Gastrocnemius medialis (tissue), 4 donors: Measurements from ENCODE around the gene GRIK2.

ENCODE experiments used
- POLR2A ChIP-seq, 2 donors: fragments of 450-650 bp; IDR thresholded peaks; one replicate each; pipeline ENCODE4 v1.6.1; 2017; ENCODE audit warnings: antibody characterized with exemption in 2 of 2, mild to moderate bottlenecking in 2 of 2, moderate library complexity in 2 of 2
- TF ChIP-seq, protein P1 (sequence below), 5 experiments: fragments of 450-650 bp in 3 of 5; fragments of 200-600 bp in 2 of 5; sonication (generic) in 2 of 5; IDR thresholded peaks in 4 of 5; conservative IDR thresholded peaks in 1 of 5; 1 replicate in 4 of 5; 2 replicates in 1 of 5; pipeline ENCODE4 v1.5.1; 2016 to 2019; ENCODE audit warnings: antibody characterized with exemption in 5 of 5, mild to moderate bottlenecking in 3 of 5, moderate library complexity in 3 of 5

DNA sequence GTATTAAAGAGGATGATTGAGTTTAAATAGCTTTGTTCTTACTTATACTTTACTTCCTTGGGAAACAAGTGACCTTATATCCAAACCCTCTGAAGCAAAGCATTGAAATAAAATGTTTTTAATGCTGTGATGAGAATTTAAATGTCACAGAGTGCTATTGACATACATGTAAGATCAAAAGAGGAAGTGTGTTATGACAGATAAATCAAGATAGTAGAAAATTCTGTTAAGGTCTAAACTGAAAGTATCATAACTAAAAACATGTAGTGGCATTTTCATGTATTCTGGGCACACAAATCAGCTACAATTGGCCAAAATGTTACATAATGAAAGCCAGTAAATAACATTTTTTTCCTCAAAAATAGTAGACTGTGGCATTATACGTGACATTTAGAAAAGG is 318.0 kb downstream of the GRIK2 start:
- TF ChIP-seq POLR2A (IDR thresholded peaks at IDR 0.05), result no peak
- TF ChIP-seq, protein P1, sequence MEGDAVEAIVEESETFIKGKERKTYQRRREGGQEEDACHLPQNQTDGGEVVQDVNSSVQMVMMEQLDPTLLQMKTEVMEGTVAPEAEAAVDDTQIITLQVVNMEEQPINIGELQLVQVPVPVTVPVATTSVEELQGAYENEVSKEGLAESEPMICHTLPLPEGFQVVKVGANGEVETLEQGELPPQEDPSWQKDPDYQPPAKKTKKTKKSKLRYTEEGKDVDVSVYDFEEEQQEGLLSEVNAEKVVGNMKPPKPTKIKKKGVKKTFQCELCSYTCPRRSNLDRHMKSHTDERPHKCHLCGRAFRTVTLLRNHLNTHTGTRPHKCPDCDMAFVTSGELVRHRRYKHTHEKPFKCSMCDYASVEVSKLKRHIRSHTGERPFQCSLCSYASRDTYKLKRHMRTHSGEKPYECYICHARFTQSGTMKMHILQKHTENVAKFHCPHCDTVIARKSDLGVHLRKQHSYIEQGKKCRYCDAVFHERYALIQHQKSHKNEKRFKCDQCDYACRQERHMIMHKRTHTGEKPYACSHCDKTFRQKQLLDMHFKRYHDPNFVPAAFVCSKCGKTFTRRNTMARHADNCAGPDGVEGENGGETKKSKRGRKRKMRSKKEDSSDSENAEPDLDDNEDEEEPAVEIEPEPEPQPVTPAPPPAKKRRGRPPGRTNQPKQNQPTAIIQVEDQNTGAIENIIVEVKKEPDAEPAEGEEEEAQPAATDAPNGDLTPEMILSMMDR (IDR thresholded peaks at IDR 0.05 in 4 of 5, conservative IDR thresholded peaks at IDR 0.05 in 1 of 5), result no peak
